K562 (cell line): Measurements from ENCODE around the gene KATNB1. TPM values are rescaled to one million over a fixed set of nuclear protein-coding genes. Genes with fewer than 3 reads are reported as not detected.

ENCODE experiments used
- ADNP ChIP-seq: fragments of 200-800 bp; sonication (Bioruptor generic); IDR thresholded peaks from 2 replicates; pipeline ENCODE4 v1.6.1; 2016; ENCODE audit warnings: missing genetic modification characterization, missing compliant biosample characterization
- CHD4 ChIP-seq: fragments of 200-600 bp; sonication (generic); IDR thresholded peaks from 3 replicates; pipeline ENCODE4 v1.6.1; 2012; ENCODE audit warnings: low read depth, mild to moderate bottlenecking, mixed read lengths, low read length, inconsistent platforms; ENCODE audit not compliant: insufficient read depth, insufficient replicate concordance, poor library complexity, severe bottlenecking
- E2F3 ChIP-seq: fragments of 250-450 bp; sonication (Bioruptor Pico); IDR thresholded peaks from 2 replicates; pipeline ENCODE4 v1.4.0; 2020; ENCODE audit warnings: mild to moderate bottlenecking
- FOXP1 ChIP-seq: sonication (generic); formaldehyde crosslinking; IDR thresholded peaks from 2 replicates; pipeline ENCODE4 v1.8.0; 2022; ENCODE audit warnings: mild to moderate bottlenecking, missing genetic modification reagents
- GTF2F1 ChIP-seq: IDR thresholded peaks from 2 replicates; pipeline ENCODE4 v1.6.1; 2011; ENCODE audit warnings: low read depth, low read length, improper control_type of control experiment
- KDM1A ChIP-seq, 2 experiments: fragments of 450-650 bp; IDR thresholded peaks; 2 replicates each; pipeline ENCODE4 v1.6.1; 2016; ENCODE audit warnings: mild to moderate bottlenecking in 2 of 2
- MYBL2 ChIP-seq, 2 experiments: fragments of 450-650 bp in 1 of 2; sonication (generic) in 1 of 2; formaldehyde crosslinking in 1 of 2; IDR thresholded peaks; 2 replicates each; pipeline versions ENCODE4 v1.6.1 to v1.8.1; 2017 to 2022; ENCODE audit warnings: borderline replicate concordance in 1 of 2, inconsistent platforms in 1 of 2, low read depth in 1 of 2, mild to moderate bottlenecking in 1 of 2, missing genetic modification reagents in 1 of 2, moderate library complexity in 1 of 2
- RAD21 ChIP-seq, 2 experiments: fragments of 250-450 bp in 1 of 2; fragments of 450-650 bp in 1 of 2; sonication (Bioruptor Pico) in 1 of 2; formaldehyde crosslinking in 1 of 2; IDR thresholded peaks in 1 of 2; conservative IDR thresholded peaks in 1 of 2; 2 replicates each; pipeline versions ENCODE4 v1.4.0 to v1.8.0; 2020 to 2022; ENCODE audit warnings: mild to moderate bottlenecking in 2 of 2, moderate library complexity in 1 of 2
- RREB1 ChIP-seq: fragments of 250-450 bp; sonication (Bioruptor Pico); IDR thresholded peaks from 2 replicates; pipeline ENCODE4 v1.4.0; 2020
- SMARCA5 ChIP-seq: fragments of 450-650 bp; IDR thresholded peaks from 2 replicates; pipeline ENCODE4 v1.6.1; 2016
- TBP ChIP-seq: optimal IDR thresholded peaks from 2 replicates; pipeline ENCODE3; 2011; ENCODE audit warnings: low read depth, low read length, improper control_type of control experiment
- polyA plus RNA-seq, 8 experiments: library from polyadenylated mRNA; depleted of rRNA in 4 of 8; stranded (reverse) in 5 of 8; unstranded in 3 of 8; fragments of >200 nt; fragmentation: Nextera tagmentation in 2 of 8; fragmentation: Illumina TruSeq in 1 of 8; extraction: Ambion mirVana in 2 of 8; extraction: Trizol in 1 of 8; gene quantifications; 2 replicates each; pipeline versions ENCODE4 v1.2.1 to v1.2.3, GENCODE V29; 2011 to 2014; ENCODE audit warnings: inconsistent platforms in 1 of 8, missing spikeins in 1 of 8
- total RNA-seq, 7 experiments: library from RNA; depleted of rRNA in 6 of 7; stranded (reverse); fragments of >200 nt in 6 of 7; fragmentation: Illumina TruSeq in 2 of 7; extraction: Trizol in 2 of 7; gene quantifications; 2 replicates each; pipeline versions ENCODE4 v1.2.1 to v1.2.3, GENCODE V29; 2011 to 2021; ENCODE audit warnings: low replicate concordance in 1 of 7
- TF ChIP-seq, protein P1 (sequence below): sonication (generic); formaldehyde crosslinking; IDR thresholded peaks from 2 replicates; pipeline ENCODE4 v1.8.1; 2022; ENCODE audit warnings: missing genetic modification reagents
- TF ChIP-seq, protein P2 (sequence below): IDR thresholded peaks from 2 replicates; pipeline ENCODE4 v1.6.1; 2012; ENCODE audit warnings: low read depth, low read length, improper control_type of control experiment, borderline replicate concordance

The KATNB1 gene
- total and polyA plus RNA-seq, 9 of the 15 experiments (the other 6 are each of a cell fraction or from before 2014, with no cell fraction given) = 1.2 to 52.6 (median 21.9) TPM

DNA sequence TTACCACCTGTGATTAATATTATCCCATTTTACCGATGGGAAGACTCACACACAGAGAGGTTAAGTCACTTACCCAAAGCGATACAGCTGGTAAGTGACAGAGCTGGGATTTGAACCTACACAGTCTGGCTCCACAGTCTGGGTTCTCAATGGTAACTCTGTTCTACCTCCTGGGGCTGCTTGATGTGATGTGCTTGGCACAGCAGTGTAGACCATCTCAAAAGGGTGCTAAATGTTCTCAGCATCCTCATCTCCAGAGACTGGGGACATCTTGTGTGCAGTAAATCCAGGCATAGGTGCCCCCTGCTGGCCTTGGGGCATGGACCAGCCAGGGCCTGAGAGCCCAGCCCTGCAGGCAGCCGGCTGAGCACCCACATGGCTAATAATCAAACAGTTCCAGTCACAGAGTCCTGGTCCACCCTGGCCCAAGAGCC is 15.4 kb upstream of the KATNB1 start (continued):
- peak; percentile 28; the same call in 1 of the 2 replicates for TF ChIP-seq RREB1
- TF ChIP-seq, protein P1, sequence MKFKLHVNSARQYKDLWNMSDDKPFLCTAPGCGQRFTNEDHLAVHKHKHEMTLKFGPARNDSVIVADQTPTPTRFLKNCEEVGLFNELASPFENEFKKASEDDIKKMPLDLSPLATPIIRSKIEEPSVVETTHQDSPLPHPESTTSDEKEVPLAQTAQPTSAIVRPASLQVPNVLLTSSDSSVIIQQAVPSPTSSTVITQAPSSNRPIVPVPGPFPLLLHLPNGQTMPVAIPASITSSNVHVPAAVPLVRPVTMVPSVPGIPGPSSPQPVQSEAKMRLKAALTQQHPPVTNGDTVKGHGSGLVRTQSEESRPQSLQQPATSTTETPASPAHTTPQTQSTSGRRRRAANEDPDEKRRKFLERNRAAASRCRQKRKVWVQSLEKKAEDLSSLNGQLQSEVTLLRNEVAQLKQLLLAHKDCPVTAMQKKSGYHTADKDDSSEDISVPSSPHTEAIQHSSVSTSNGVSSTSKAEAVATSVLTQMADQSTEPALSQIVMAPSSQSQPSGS = no peak
- TF ChIP-seq MYBL2 (IDR thresholded peaks at IDR 0.05; ENCODE audit: low read depth) = no peak
- no peak for TF ChIP-seq MYBL2 (CRISPR knock-in tag; IDR thresholded peaks at IDR 0.05; ENCODE audit: borderline replicate concordance)
- TF ChIP-seq TBP = no peak
- TF ChIP-seq SMARCA5 = no peak
- TF ChIP-seq FOXP1 (CRISPR knock-in tag) = no peak
- no peak for TF ChIP-seq GTF2F1
- no peak for TF ChIP-seq E2F3
- TF ChIP-seq, protein P2, sequence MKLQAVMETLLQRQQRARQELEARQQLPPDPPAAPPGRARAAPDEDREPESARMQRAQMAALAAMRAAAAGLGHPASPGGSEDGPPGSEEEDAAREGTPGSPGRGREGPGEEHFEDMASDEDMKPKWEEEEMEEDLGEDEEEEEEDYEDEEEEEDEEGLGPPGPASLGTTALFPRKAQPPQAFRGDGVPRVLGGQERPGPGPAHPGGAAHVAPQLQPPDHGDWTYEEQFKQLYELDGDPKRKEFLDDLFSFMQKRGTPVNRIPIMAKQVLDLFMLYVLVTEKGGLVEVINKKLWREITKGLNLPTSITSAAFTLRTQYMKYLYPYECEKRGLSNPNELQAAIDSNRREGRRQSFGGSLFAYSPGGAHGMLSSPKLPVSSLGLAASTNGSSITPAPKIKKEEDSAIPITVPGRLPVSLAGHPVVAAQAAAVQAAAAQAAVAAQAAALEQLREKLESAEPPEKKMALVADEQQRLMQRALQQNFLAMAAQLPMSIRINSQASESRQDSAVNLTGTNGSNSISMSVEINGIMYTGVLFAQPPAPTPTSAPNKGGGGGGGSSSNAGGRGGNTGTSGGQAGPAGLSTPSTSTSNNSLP = no peak
- TF ChIP-seq CHD4 = no peak
- peak; percentile 85 to 95 for TF ChIP-seq RAD21 (CRISPR knock-in tag; conservative IDR thresholded peaks at IDR 0.05 in 1 of 2, IDR thresholded peaks at IDR 0.05 in 1 of 2)
- TF ChIP-seq KDM1A (IDR thresholded peaks at IDR 0.05) = peak; percentile 20 to 64; a peak in 2 of 4 replicates
- no peak for TF ChIP-seq ADNP (tag)
